Activated CD4-positive, alpha-beta memory T cell treated with anti-CD3 and anti-CD28 coated beads for 36 hours (primary cell): Measurements from ENCODE around the gene KLHL24. TPM values are rescaled to one million over a fixed set of nuclear protein-coding genes. Genes with fewer than 3 reads are reported as not detected.
"Not testable (repeated sequence)": the region's sequence is repeated elsewhere in the genome, so short reads cannot be mapped to it uniquely, and the experiment has no call there.

Experiments used
- CTCF ChIA-PET: fragments of 350-600 bp; sonication (Branson Sonifier 250); formaldehyde crosslinking; loops from one replicate; lab custom pipeline; 2021; ENCODE audit warnings: antibody characterized with exemption, inconsistent platforms; lab: Charles Lee
- POLR2A ChIA-PET: fragments of 350-600 bp; sonication (Branson Sonifier 250); formaldehyde crosslinking; loops from one replicate; lab custom pipeline; 2021; ENCODE audit warnings: antibody characterized with exemption; lab: Charles Lee
- DNase-seq: peaks from one replicate; pipeline ENCODE4 v3.0.0-alpha.2; 2020
- H3K27ac Mint-ChIP-seq: one replicate; pipeline ENCODE4 v1.8.0; 2021; ENCODE audit warnings: mixed read lengths
- H3K27me3 Mint-ChIP-seq: one replicate; pipeline ENCODE4 v1.8.0; 2021; ENCODE audit warnings: mixed read lengths
- H3K36me3 Mint-ChIP-seq: one replicate; pipeline ENCODE4 v1.8.0; 2021; ENCODE audit warnings: mixed read lengths
- H3K4me1 Mint-ChIP-seq: one replicate; pipeline ENCODE4 v1.8.0; 2021; ENCODE audit warnings: low read depth, mixed read lengths
- H3K4me3 Mint-ChIP-seq: one replicate; pipeline ENCODE4 v1.8.0; 2021; ENCODE audit warnings: mild to moderate bottlenecking, mixed read lengths
- H3K9me3 Mint-ChIP-seq: one replicate; pipeline ENCODE4 v1.8.0; 2021; ENCODE audit warnings: mixed read lengths
- intact Hi-C: fragments of 100-400 bp; cut with micrococcal nuclease; formaldehyde crosslinking; loops from one replicate; pipeline ENCODE4 v1.15.1; 2023
- total RNA-seq, 2 experiments: library from RNA; stranded (reverse); gene quantifications; one replicate each; pipeline ENCODE4 v1.2.3, GENCODE V29; 2021

KLHL24 gene
- total RNA-seq, 2 experiments from 2014 or later: 15.6 to 19.5 TPM

DNA sequence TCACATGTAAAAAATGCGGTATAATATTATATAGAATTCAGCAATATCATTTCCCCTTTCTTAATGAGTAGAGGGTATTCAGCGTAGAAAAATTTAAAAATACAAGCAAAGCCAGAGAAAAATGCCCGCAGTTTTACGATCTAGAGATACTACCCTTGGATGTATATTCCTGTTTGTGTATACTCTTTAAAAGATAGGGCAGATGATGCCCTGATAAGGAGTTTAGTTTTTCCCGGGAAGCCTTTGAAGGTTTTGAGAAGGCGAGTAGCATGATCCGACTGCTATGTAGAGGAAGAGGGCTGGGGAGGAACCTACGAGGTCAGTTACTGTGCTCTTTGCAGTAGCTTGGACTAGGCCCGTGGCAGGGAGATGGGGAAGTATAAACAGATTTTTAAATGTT lies 63.3 kb downstream of the KLHL24 start:
- CTCF ChIA-PET: interaction anchor here (0.6 to 1.9 kb wide), 3 partner anchors 68 to 319 kb away, joined by 3 to 7 read pairs (median 6); partner anchors contain the start of gene ABCC5
- no peaks in the 10 kb centered on the region for H3K9me3 Mint-ChIP-seq
- POLR2A ChIA-PET: interaction anchor here (1.0 to 4.5 kb wide), 3 partner anchors 62 to 181 kb away, joined by 3 to 49 read pairs (median 4); partner anchors contain the start of gene KLHL24
- H3K27ac Mint-ChIP-seq: peak overlapping the region; percentile 84
- peaks cover 19% of the 10 kb centered on the region for H3K36me3 Mint-ChIP-seq
- H3K4me3 Mint-ChIP-seq: peak overlapping the region; percentile 82
- H3K4me1 Mint-ChIP-seq: peaks cover 39% of the 10 kb centered on the region
- no peaks in the 10 kb centered on the region for H3K27me3 Mint-ChIP-seq
- intact Hi-C loops: loop anchor here (1.0 to 10.0 kb wide), 5 partner anchors 144 to 596 kb away; partner anchors contain the start of genes AP2M1, KLHL6 and PSMD2
- no peak for DNase-seq

DNA sequence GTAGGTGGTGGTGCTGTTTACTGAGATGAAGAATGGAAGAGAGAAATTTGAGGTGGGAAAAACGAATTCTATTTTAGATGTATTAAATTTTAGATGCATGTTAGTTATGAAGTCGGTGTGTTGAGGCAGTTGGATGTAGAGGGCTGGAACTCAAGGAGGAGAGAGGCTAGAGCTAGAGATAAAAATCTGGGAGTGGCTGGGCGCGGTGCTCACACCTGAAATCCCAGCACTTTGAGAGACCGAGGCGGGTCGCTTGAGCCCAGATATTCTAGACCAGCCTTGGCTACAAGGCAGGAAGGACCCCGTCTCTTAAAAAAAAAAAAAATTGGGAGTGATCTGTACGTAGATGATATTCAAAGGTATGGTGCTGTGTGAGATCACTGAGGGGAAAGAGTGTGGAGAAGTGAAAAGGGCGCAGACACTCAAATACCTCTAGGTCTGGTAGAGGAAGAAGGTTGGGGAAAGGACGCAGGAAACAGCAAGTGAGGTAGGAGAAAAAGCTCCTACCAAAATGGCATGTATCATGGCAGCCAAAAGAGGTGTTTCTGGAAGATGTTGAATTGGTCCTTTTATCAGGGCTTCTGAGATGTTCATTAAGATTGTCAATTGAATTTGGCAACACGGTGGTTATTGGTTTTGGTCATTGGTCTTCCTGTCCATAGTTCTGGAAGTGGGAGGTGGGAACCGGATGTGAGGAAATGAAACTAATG lies 64.0 kb downstream of the KLHL24 start:
- H3K4me3 Mint-ChIP-seq: peak overlapping the region; percentile 82
- peak overlapping the region; percentile 84 for H3K27ac Mint-ChIP-seq
- no peak for DNase-seq
- CTCF ChIA-PET: interaction anchor here (0.6 to 1.9 kb wide), 2 partner anchors 230 to 319 kb away, joined by 3 to 7 read pairs; partner anchors contain the start of gene ABCC5
- H3K4me1 Mint-ChIP-seq: peaks cover 42% of the 10 kb centered on the region
- POLR2A ChIA-PET: interaction anchor here (4.5 kb wide), 1 partner anchor 63 kb away, joined by 49 read pairs; the partner anchor contains the start of gene KLHL24
- H3K27me3 Mint-ChIP-seq: no peaks in the 10 kb centered on the region
- peaks cover 22% of the 10 kb centered on the region for H3K36me3 Mint-ChIP-seq
- H3K9me3 Mint-ChIP-seq: no peaks in the 10 kb centered on the region
- intact Hi-C loops: loop anchor here (2.0 to 10.0 kb wide), 3 partner anchors 145 to 595 kb away; partner anchors contain the start of genes AP2M1, KLHL6 and PSMD2

DNA sequence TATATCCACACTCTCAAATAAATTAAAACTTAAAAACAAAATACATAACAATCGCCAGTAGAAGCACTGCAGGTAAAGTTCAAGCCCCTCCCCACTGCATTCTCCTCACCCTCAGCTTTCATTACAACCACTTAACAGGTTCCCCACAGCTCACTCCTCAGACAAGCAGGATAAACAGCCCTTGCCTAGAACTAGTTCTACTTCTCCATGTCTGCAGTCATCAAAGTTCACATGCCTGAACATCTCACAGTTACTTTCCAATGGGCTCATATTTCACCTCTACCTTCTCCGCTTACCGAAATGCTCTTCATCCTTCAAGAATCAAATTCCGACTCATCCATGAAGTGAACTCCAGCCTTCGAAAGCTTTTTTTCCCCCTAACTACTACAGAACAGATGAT lies 66.3 kb downstream of the KLHL24 start:
- CTCF ChIA-PET: no interaction called here
- Mint-ChIP-seq H3K9me3 (no peaks in the 10 kb centered on the region), H3K36me3 (peaks cover 27% of the 10 kb centered on the region), H3K27me3 (no peaks in the 10 kb centered on the region), H3K4me1 (peaks cover 50% of the 10 kb centered on the region), H3K4me3 (no peak overlapping the region), H3K27ac (no peak overlapping the region)
- POLR2A ChIA-PET: no interaction called here
- intact Hi-C loops: no loop called here
- DNase-seq: no peak

DNA sequence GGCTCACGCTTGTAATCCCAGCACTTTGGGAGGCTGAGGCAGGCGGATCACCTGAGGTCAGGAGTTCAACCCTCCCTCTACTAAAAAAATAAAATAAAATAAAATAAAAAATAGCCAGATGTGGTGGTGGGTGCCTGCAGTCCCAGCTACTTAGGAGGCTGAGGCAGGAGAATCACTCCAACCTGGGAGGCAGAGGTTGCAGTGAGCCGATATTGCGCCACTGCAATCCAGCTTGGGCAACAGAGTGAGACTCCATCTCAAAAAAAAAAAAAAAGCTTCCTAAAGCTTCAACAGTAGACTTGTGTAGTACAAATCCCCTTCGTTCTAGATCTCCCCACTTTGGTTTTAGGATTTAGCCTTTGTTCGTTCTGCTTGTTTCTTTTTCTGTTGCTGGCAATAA lies 68.5 kb downstream of the KLHL24 start:
- DNase-seq, H3K27me3 Mint-ChIP-seq, H3K4me3 Mint-ChIP-seq, CTCF ChIA-PET, POLR2A ChIA-PET, intact Hi-C loops, H3K9me3 Mint-ChIP-seq, H3K27ac Mint-ChIP-seq: not testable (repeated sequence)
- peaks cover 48% of the 10 kb centered on the region for H3K4me1 Mint-ChIP-seq
- peaks cover 25% of the 10 kb centered on the region for H3K36me3 Mint-ChIP-seq

DNA sequence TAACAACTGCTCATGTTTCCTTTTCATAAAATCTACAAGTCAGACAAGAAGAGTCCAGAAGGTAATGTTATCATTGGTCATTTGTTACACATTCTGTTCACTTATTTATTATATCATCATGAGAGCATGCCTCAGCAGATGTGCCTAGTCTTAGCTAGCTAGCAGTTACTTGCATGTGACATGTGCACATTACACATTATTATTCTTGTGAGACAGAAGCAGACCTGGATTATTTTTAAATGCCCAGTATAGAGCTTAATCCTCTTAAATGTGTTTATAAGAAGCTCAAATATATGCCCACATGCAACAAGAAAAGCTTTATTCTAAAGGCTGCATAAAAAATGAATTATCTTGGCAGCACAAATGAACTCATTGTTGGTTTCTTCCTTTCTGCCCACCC lies 74.8 kb downstream of the KLHL24 start:
- no peaks in the 10 kb centered on the region for H3K27me3 Mint-ChIP-seq
- CTCF ChIA-PET: no interaction called here
- H3K27ac Mint-ChIP-seq: no peak overlapping the region
- no peaks in the 10 kb centered on the region for H3K9me3 Mint-ChIP-seq
- POLR2A ChIA-PET: no interaction called here
- DNase-seq: no peak
- peaks cover 7% of the 10 kb centered on the region for H3K36me3 Mint-ChIP-seq
- no peak overlapping the region for H3K4me3 Mint-ChIP-seq
- intact Hi-C loops: no loop called here
- H3K4me1 Mint-ChIP-seq: peaks cover 12% of the 10 kb centered on the region

DNA sequence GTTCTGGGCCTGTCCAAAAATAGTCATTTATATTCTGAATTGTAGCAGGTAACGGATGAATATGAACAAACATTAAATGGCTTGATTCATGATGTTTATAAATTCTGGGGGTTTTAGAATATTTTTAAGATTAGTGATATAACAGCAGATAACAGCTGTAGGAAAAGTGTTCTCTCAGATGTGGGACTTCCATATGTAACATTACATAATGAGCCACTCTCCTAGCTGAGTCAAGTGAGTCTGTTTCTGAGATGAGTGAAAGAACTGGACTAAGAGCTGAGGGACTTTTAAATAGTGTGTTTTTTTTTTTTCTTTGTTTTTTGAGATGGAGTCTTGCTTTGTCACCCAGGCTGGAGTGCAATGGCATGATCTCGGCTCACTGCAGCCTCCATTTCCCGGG lies 76.1 kb downstream of the KLHL24 start:
- Mint-ChIP-seq H3K9me3 (no peaks in the 10 kb centered on the region), H3K27ac (no peak overlapping the region), H3K27me3 (no peaks in the 10 kb centered on the region), H3K36me3 (peaks cover 3% of the 10 kb centered on the region), H3K4me1 (peaks cover 4% of the 10 kb centered on the region), H3K4me3 (no peak overlapping the region)
- CTCF ChIA-PET: no interaction called here
- POLR2A ChIA-PET: no interaction called here
- DNase-seq: no peak
- intact Hi-C loops: no loop called here

DNA sequence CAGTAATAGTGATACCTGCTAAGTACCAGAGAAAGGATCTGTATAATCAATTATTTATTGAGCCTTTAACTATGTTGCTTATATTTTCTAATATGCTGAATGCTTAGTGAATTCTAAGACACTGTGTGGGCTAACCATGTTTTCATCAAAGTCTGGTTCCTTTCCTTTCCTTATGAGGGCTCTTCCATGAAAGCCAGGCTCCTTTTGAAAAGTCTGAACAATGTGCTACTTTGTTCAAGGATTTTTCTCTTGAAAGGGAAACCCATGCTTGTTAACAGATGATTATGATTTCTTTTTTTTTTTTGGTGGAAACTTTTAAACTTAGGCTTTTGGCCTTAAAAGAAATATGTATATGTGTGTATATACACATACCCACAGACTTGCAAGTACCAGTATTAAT lies 79.2 kb downstream of the KLHL24 start:
- no peak overlapping the region for H3K4me3 Mint-ChIP-seq
- H3K27me3 Mint-ChIP-seq: no peaks in the 10 kb centered on the region
- no peaks in the 10 kb centered on the region for H3K4me1 Mint-ChIP-seq
- ChIA-PET CTCF (no interaction called here), POLR2A (no interaction called here)
- H3K27ac Mint-ChIP-seq: no peak overlapping the region
- intact Hi-C loops: no loop called here
- H3K36me3 Mint-ChIP-seq: peaks cover 19% of the 10 kb centered on the region
- no peak for DNase-seq
- no peaks in the 10 kb centered on the region for H3K9me3 Mint-ChIP-seq

DNA sequence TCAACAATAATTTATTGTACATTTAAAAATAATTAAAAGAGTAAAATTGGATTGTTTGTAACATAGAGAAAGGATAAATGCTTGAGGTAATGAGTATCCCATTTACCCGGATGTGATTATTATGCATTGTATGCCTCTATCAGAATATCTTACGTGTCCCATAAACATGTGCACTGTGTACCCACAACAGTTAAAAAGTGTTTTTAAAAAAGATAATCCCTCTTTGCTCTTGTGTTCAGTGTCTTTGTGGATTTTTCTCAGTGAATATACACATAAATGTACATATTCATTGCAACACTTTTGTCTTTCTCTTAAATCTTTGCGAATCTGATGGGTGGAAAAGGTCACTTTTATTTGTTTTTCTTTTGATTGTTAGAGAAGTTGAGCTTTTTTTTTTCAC lies 82.6 kb downstream of the KLHL24 start:
- Mint-ChIP-seq H3K27me3 (no peaks in the 10 kb centered on the region), H3K27ac (no peak overlapping the region), H3K4me1 (no peaks in the 10 kb centered on the region), H3K4me3 (no peak overlapping the region), H3K9me3 (no peaks in the 10 kb centered on the region), H3K36me3 (peaks cover 40% of the 10 kb centered on the region)
- CTCF ChIA-PET: interaction anchor here (0.6 to 1.0 kb wide), 2 partner anchors 21 to 243 kb away, joined by 3 read pairs; partner anchors contain the start of gene YEATS2
- POLR2A ChIA-PET: no interaction called here
- DNase-seq: no peak
- intact Hi-C loops: no loop called here

DNA sequence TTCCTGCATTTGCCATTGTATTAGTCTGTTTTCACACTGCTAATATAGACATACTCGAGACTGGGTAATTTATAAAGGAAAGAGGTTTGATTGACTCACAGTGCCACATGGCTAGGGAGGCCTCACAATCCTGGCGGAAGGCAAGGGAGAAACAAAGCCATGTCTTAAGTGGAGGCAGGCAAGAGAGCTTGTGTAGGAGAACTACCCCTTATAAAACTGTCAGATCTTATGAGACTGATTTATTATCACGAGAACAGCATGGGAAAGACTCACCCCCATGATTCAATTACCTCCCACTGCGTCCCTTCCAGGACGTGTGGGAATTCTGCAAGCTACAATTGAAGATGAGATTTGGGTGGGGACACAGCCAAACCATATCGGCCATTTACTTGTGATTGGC lies 90.0 kb downstream of the KLHL24 start:
- CTCF ChIA-PET: no interaction called here
- Mint-ChIP-seq H3K4me3 (no peak overlapping the region), H3K36me3 (peaks cover 70% of the 10 kb centered on the region), H3K27ac (no peak overlapping the region), H3K4me1 (no peaks in the 10 kb centered on the region), H3K9me3 (no peaks in the 10 kb centered on the region), H3K27me3 (no peaks in the 10 kb centered on the region)
- intact Hi-C loops: no loop called here
- no peak for DNase-seq
- POLR2A ChIA-PET: no interaction called here

DNA sequence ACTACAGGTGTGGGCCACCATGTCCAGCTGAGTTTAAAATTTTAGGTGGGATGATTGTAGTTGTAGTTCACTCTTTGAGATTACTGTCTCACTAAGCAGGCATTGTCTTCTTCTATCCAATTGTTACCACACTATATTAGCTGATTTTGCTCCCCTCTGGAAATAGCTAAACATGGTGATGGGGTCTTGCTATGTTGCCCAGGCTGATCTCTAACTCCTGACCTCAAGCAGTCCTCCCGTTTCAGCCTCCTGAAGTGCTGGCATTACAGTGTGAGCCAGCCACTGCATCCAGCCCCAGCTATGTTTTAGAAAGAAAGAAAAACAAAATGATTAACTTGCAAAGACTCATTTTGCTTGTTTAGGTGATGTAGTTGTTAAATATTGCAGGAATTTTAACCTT lies 92.8 kb downstream of the KLHL24 start:
- no peaks in the 10 kb centered on the region for H3K27me3 Mint-ChIP-seq
- intact Hi-C loops: no loop called here
- no peaks in the 10 kb centered on the region for H3K9me3 Mint-ChIP-seq
- peaks cover 62% of the 10 kb centered on the region for H3K36me3 Mint-ChIP-seq
- no peak for DNase-seq
- H3K27ac Mint-ChIP-seq: no peak overlapping the region
- ChIA-PET POLR2A (no interaction called here), CTCF (interaction anchor here (1.1 kb wide), 1 partner anchor 39 kb away, joined by 3 read pairs; no protein-coding TSS in a partner anchor)
- no peaks in the 10 kb centered on the region for H3K4me1 Mint-ChIP-seq
- H3K4me3 Mint-ChIP-seq: no peak overlapping the region

DNA sequence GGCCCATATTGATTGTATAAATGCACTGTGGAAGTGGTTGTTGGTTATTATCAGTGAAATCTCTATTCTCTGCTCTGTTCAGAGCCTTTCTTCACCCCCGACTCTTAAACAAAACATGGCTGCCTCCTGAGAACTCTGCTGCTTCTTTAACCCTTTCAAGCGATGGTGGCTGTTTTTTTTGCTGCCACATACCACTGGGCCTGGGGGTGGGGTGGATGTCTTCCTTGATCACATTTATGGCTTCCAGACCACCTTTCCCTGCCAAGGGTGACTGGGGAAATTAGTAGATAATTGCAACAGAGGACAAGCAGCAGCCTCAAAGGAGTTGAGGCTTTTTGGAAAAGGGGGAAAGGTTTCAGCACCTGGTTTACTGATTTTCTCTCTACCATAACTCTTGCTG lies 94.9 kb downstream of the KLHL24 start:
- POLR2A ChIA-PET: no interaction called here
- CTCF ChIA-PET: no interaction called here
- H3K4me1 Mint-ChIP-seq: no peaks in the 10 kb centered on the region
- no peaks in the 10 kb centered on the region for H3K27me3 Mint-ChIP-seq
- no peaks in the 10 kb centered on the region for H3K9me3 Mint-ChIP-seq
- no peak for DNase-seq
- intact Hi-C loops: no loop called here
- no peak overlapping the region for H3K27ac Mint-ChIP-seq
- H3K36me3 Mint-ChIP-seq: peaks cover 71% of the 10 kb centered on the region
- H3K4me3 Mint-ChIP-seq: no peak overlapping the region

DNA sequence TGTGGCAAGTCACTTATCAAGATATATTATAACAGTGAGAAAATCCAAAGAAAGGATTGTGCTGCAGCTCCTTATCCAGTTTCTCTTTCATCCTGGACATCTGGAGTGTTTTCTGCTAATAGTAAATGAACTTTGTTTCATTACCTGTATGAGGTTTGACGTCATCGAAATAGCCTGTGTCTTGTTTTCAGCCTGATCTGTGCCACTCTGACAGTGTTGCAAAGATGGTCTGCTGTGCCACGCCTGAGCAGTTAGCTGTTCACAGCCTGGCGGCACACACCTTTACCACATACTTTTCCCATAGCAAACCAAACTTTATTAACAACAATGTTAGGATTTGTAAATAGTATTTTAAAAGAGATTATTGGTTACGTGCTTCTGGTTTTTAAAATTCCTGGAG lies 96.2 kb downstream of the KLHL24 start:
- intact Hi-C loops: no loop called here
- Mint-ChIP-seq H3K4me3 (no peak overlapping the region), H3K27me3 (no peaks in the 10 kb centered on the region), H3K9me3 (no peaks in the 10 kb centered on the region), H3K36me3 (peaks cover 69% of the 10 kb centered on the region), H3K4me1 (no peaks in the 10 kb centered on the region), H3K27ac (no peak overlapping the region)
- ChIA-PET CTCF (no interaction called here), POLR2A (no interaction called here)
- no peak for DNase-seq

DNA sequence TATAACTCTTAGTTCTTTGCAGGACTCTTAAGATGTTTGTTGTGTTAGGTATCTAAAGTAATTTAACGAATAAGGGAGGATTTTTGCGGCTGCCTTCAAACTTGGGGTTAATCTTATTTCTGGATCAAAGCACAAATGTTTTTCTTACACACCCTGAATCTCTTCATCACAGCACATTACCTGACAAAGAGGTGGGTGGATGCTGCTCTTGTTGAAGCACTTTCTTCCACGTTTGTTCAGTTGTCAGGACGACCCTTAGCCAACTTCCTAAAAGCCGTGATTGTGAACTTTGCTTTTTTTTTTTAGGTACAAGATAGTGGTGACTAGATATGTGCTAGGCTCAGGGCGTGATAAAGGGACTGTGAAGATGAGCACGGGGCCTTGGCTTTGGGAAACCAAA lies 98.1 kb downstream of the KLHL24 start:
- intact Hi-C loops: no loop called here
- CTCF ChIA-PET: no interaction called here
- H3K4me1 Mint-ChIP-seq: no peaks in the 10 kb centered on the region
- H3K4me3 Mint-ChIP-seq: no peak overlapping the region
- H3K27me3 Mint-ChIP-seq: no peaks in the 10 kb centered on the region
- peaks cover 69% of the 10 kb centered on the region for H3K36me3 Mint-ChIP-seq
- no peak overlapping the region for H3K27ac Mint-ChIP-seq
- no peaks in the 10 kb centered on the region for H3K9me3 Mint-ChIP-seq
- no peak for DNase-seq
- POLR2A ChIA-PET: no interaction called here
